Activated T-helper 2 cell treated with anti-CD3 and anti-CD28 coated beads, Interferon-gamma antibody, Interleukin-2, Interleukin-4, amounts not matched to agents 10 μg/mL and 5 μg/mL and 100 μg/mL, durations not matched to agents 14 hours and 24 hours and 36 hours (primary cell): ENCODE data around the gene LRRN2. TPM values are rescaled to one million over a fixed set of nuclear protein-coding genes. Genes with fewer than 3 reads are reported as not detected.

ENCODE experiments used
- DNase-seq: peaks from one replicate; pipeline ENCODE4 v3.0.0; 2021; ENCODE audit warnings: low spot score
- H3K27ac Mint-ChIP-seq: one replicate; pipeline ENCODE4 v1.8.0; 2021; ENCODE audit warnings: mixed read lengths
- H3K27me3 Mint-ChIP-seq: one replicate; pipeline ENCODE4 v1.8.0; 2021; ENCODE audit warnings: low read depth, mixed read lengths
- H3K36me3 Mint-ChIP-seq: one replicate; pipeline ENCODE4 v1.8.0; 2021; ENCODE audit warnings: low read depth, mixed read lengths
- H3K4me1 Mint-ChIP-seq: one replicate; pipeline ENCODE4 v1.8.0; 2021; ENCODE audit warnings: low read depth, mixed read lengths
- H3K4me3 Mint-ChIP-seq: one replicate; pipeline ENCODE4 v1.8.0; 2021; ENCODE audit warnings: low read depth, mild to moderate bottlenecking, moderate library complexity, mixed read lengths
- H3K9me3 Mint-ChIP-seq: one replicate; pipeline ENCODE4 v1.8.0; 2021; ENCODE audit warnings: mixed read lengths
- intact Hi-C: fragments of 100-400 bp; cut with micrococcal nuclease; formaldehyde crosslinking; loops from one replicate; pipeline ENCODE4 v1.15.1; 2023
- total RNA-seq: library from RNA; stranded (reverse); gene quantifications from 2 replicates; pipeline ENCODE4 v1.2.3, GENCODE V29; 2022

The LRRN2 gene
- total RNA-seq, 1 donor from 2014 or later, result not detected

GRCh38 chr1:204725821-204726448 lies 40.4 kb upstream of the LRRN2 start:
- no peak for DNase-seq
- intact Hi-C loops, result no loop called here
- Mint-ChIP-seq H3K9me3 (no peaks in the 10 kb centered on the region), H3K4me3 (no peak overlapping the region), H3K4me1 (peaks cover 3% of the 10 kb centered on the region), H3K36me3 (no peaks in the 10 kb centered on the region), H3K27ac (no peak overlapping the region), H3K27me3 (peaks cover 12% of the 10 kb centered on the region)

- H3K9me3 Mint-ChIP-seq, result no peaks in the 10 kb centered on the region
- peaks cover 4% of the 10 kb centered on the region for H3K27me3 Mint-ChIP-seq
- no peak overlapping the region for H3K4me3 Mint-ChIP-seq
- peaks cover 3% of the 10 kb centered on the region for H3K4me1 Mint-ChIP-seq
- intact Hi-C loops, result no loop called here
- no peak overlapping the region for H3K27ac Mint-ChIP-seq
- H3K36me3 Mint-ChIP-seq, result no peaks in the 10 kb centered on the region
- DNase-seq, result no peak
Observed at GRCh38 chr1:204723131-204723787, 37.7 kb upstream of the LRRN2 start.

GRCh38 chr1:204721373-204722055 lies 36.0 kb upstream of the LRRN2 start:
- no peak overlapping the region for H3K4me3 Mint-ChIP-seq
- no peaks in the 10 kb centered on the region for H3K36me3 Mint-ChIP-seq
- H3K27ac Mint-ChIP-seq, result no peak overlapping the region
- no peak for DNase-seq
- H3K27me3 Mint-ChIP-seq, result peaks cover 3% of the 10 kb centered on the region
- H3K4me1 Mint-ChIP-seq, result peaks cover 2% of the 10 kb centered on the region
- intact Hi-C loops, result no loop called here
- no peaks in the 10 kb centered on the region for H3K9me3 Mint-ChIP-seq

- Mint-ChIP-seq H3K4me3 (no peak overlapping the region), H3K27me3 (peaks cover 24% of the 10 kb centered on the region), H3K27ac (no peak overlapping the region), H3K36me3 (no peaks in the 10 kb centered on the region), H3K9me3 (no peaks in the 10 kb centered on the region), H3K4me1 (no peaks in the 10 kb centered on the region)
- intact Hi-C loops, result no loop called here
- no peak for DNase-seq
Observed at GRCh38 chr1:204716660-204717059, 31.1 kb upstream of the LRRN2 start.

GRCh38 chr1:204714861-204715511 lies 29.4 kb upstream of the LRRN2 start:
- H3K27ac Mint-ChIP-seq, result no peak overlapping the region
- no peaks in the 10 kb centered on the region for H3K4me1 Mint-ChIP-seq
- peaks cover 37% of the 10 kb centered on the region for H3K27me3 Mint-ChIP-seq
- H3K36me3 Mint-ChIP-seq, result no peaks in the 10 kb centered on the region
- intact Hi-C loops, result no loop called here
- no peak overlapping the region for H3K4me3 Mint-ChIP-seq
- H3K9me3 Mint-ChIP-seq, result no peaks in the 10 kb centered on the region
- no peak for DNase-seq

GRCh38 chr1:204714194-204714860 lies 28.8 kb upstream of the LRRN2 start:
- H3K27me3 Mint-ChIP-seq, result peaks cover 39% of the 10 kb centered on the region
- H3K9me3 Mint-ChIP-seq, result no peaks in the 10 kb centered on the region
- no peak overlapping the region for H3K4me3 Mint-ChIP-seq
- no peak overlapping the region for H3K27ac Mint-ChIP-seq
- DNase-seq, result no peak
- no peaks in the 10 kb centered on the region for H3K4me1 Mint-ChIP-seq
- no peaks in the 10 kb centered on the region for H3K36me3 Mint-ChIP-seq
- intact Hi-C loops, result no loop called here

GRCh38 chr1:204713541-204713940 lies 28.0 kb upstream of the LRRN2 start:
- no peak for DNase-seq
- Mint-ChIP-seq H3K36me3 (no peaks in the 10 kb centered on the region), H3K4me1 (no peaks in the 10 kb centered on the region), H3K9me3 (no peaks in the 10 kb centered on the region), H3K27ac (no peak overlapping the region), H3K4me3 (no peak overlapping the region), H3K27me3 (peaks cover 39% of the 10 kb centered on the region)
- intact Hi-C loops, result no loop called here

- no peak overlapping the region for H3K4me3 Mint-ChIP-seq
- intact Hi-C loops, result no loop called here
- H3K36me3 Mint-ChIP-seq, result no peaks in the 10 kb centered on the region
Observed at GRCh38 chr1:204712708-204713430, 27.3 kb upstream of the LRRN2 start.

GRCh38 chr1:204711947-204712701 lies 26.6 kb upstream of the LRRN2 start:
- intact Hi-C loops, result no loop called here
- DNase-seq, result no peak
- H3K4me3 Mint-ChIP-seq, result no peak overlapping the region
- no peaks in the 10 kb centered on the region for H3K4me1 Mint-ChIP-seq
- H3K27me3 Mint-ChIP-seq, result peaks cover 39% of the 10 kb centered on the region
- H3K27ac Mint-ChIP-seq, result no peak overlapping the region
- H3K36me3 Mint-ChIP-seq, result no peaks in the 10 kb centered on the region
- H3K9me3 Mint-ChIP-seq, result no peaks in the 10 kb centered on the region

More at GRCh38 chr1:204712708-204713430, 27.3 kb upstream of the LRRN2 start:
- Mint-ChIP-seq H3K9me3 (no peaks in the 10 kb centered on the region), H3K27ac (no peak overlapping the region), H3K4me1 (no peaks in the 10 kb centered on the region), H3K27me3 (peaks cover 39% of the 10 kb centered on the region)
- no peak for DNase-seq

- no peaks in the 10 kb centered on the region for H3K36me3 Mint-ChIP-seq
- H3K4me3 Mint-ChIP-seq, result no peak overlapping the region
- DNase-seq, result no peak
- no peaks in the 10 kb centered on the region for H3K9me3 Mint-ChIP-seq
- H3K27me3 Mint-ChIP-seq, result peaks cover 39% of the 10 kb centered on the region
- no peak overlapping the region for H3K27ac Mint-ChIP-seq
- intact Hi-C loops, result no loop called here
- peaks cover 3% of the 10 kb centered on the region for H3K4me1 Mint-ChIP-seq
Observed at GRCh38 chr1:204711103-204711946, 25.8 kb upstream of the LRRN2 start.
